GM12878 (cell line): ENCODE measurements around the gene GREB1. TPM values are rescaled to one million over a fixed set of nuclear protein-coding genes. Genes with fewer than 3 reads are reported as not detected.

ENCODE experiments used
- ASH2L ChIP-seq: fragments of 300-600, 200-600 bp; sonication (generic); IDR thresholded peaks from 2 replicates; pipeline ENCODE4 v1.6.1; 2017; ENCODE audit warnings: low read depth, mild to moderate bottlenecking, borderline replicate concordance
- ATF7 ChIP-seq: fragments of 450-650 bp; IDR thresholded peaks from 2 replicates; pipeline ENCODE4 v1.6.1; 2016; ENCODE audit warnings: low read depth, mild to moderate bottlenecking
- EGR1 ChIP-seq, 2 experiments: IDR thresholded peaks; 1 replicate in 1 of 2; 2 replicates in 1 of 2; pipeline ENCODE4 v1.6.1; 2011 to 2012; ENCODE audit warnings: low read depth in 2 of 2, low read length in 2 of 2, borderline replicate concordance in 1 of 2, mild to moderate bottlenecking in 1 of 2, moderate library complexity in 1 of 2
- FOXM1 ChIP-seq: IDR thresholded peaks from 2 replicates; pipeline ENCODE4 v1.6.1; 2012; ENCODE audit warnings: low read depth, mild to moderate bottlenecking, inconsistent platforms, low read length, moderate library complexity
- HCFC1 ChIP-seq: fragments of 150-350 bp; IDR thresholded peaks from 2 replicates; pipeline ENCODE4 v1.6.1; 2014; ENCODE audit warnings: low read length
- NFIC ChIP-seq: IDR thresholded peaks from 2 replicates; pipeline ENCODE4 v1.6.1; 2012; ENCODE audit warnings: low read depth, mild to moderate bottlenecking, inconsistent platforms, low read length, moderate library complexity
- NFYA ChIP-seq: IDR thresholded peaks from 2 replicates; pipeline ENCODE4 v1.6.1; 2011; ENCODE audit warnings: low read depth, mild to moderate bottlenecking, low read length, improper control_type of control experiment, borderline replicate concordance
- SREBF1 ChIP-seq: IDR thresholded peaks from 2 replicates; pipeline ENCODE4 v1.6.1; 2012; ENCODE audit warnings: mild to moderate bottlenecking, low read length
- YBX1 ChIP-seq: fragments of 450-650 bp; IDR thresholded peaks from 2 replicates; pipeline ENCODE4 v1.6.1; 2016; ENCODE audit warnings: antibody characterized with exemption
- ZNF24 ChIP-seq: fragments of 450-650 bp; IDR thresholded peaks from 2 replicates; pipeline ENCODE4 v1.6.1; 2017; ENCODE audit warnings: antibody characterized with exemption, mild to moderate bottlenecking
- ZNF274 ChIP-seq: IDR thresholded peaks from one replicate; pipeline ENCODE4 v1.8.0; 2011; ENCODE audit not compliant: insufficient read length, insufficient read depth
- polyA plus RNA-seq, 11 experiments: library from polyadenylated mRNA; depleted of rRNA in 4 of 11; unstranded in 6 of 11; stranded (reverse) in 5 of 11; fragments of >200 nt; fragmentation: Nextera tagmentation in 4 of 11; fragmentation: Illumina TruSeq in 1 of 11; extraction: Ambion mirVana in 4 of 11; extraction: Trizol in 1 of 11; gene quantifications; 1 replicate in 1 of 11; 2 replicates in 10 of 11; pipeline versions ENCODE4 v1.2.1 to v1.2.3, GENCODE V29; 2011 to 2016; ENCODE audit warnings: inconsistent platforms in 2 of 11, missing spikeins in 2 of 11, low read depth in 1 of 11
- total RNA-seq, 4 experiments: library from RNA; depleted of rRNA in 3 of 4; stranded (reverse); fragments of >200 nt in 3 of 4; fragmentation: Illumina TruSeq in 1 of 4; extraction: Trizol in 1 of 4; gene quantifications; 2 replicates each; pipeline versions ENCODE4 v1.2.1 to v1.2.3, GENCODE V29; 2013 to 2021
- TF ChIP-seq, protein P1 (sequence below): fragments of 450-650 bp; IDR thresholded peaks from 2 replicates; pipeline ENCODE4 v1.6.1; 2018; ENCODE audit warnings: mild to moderate bottlenecking, low read depth, moderate library complexity; ENCODE audit not compliant: partially characterized antibody
- TF ChIP-seq, protein P2 (sequence below): fragments of 450-650 bp; formaldehyde crosslinking; IDR thresholded peaks from 2 replicates; pipeline ENCODE4 v1.4.0; 2020; ENCODE audit warnings: mild to moderate bottlenecking, moderate library complexity
- TF ChIP-seq, protein P3 (sequence below): fragments of 450-650 bp; formaldehyde crosslinking; IDR thresholded peaks from 2 replicates; pipeline ENCODE4 v1.4.0; 2022; ENCODE audit warnings: mild to moderate bottlenecking, moderate library complexity
- TF ChIP-seq, protein P4 (sequence below): IDR thresholded peaks from 2 replicates; pipeline ENCODE4 v1.6.1; 2011; ENCODE audit warnings: borderline replicate concordance, low read depth, mild to moderate bottlenecking, moderate library complexity, low read length; ENCODE audit not compliant: insufficient read depth, poor library complexity, severe bottlenecking
- TF ChIP-seq, protein P5 (sequence below): fragments of 450-650 bp; IDR thresholded peaks from 2 replicates; pipeline ENCODE4 v1.6.1; 2017; ENCODE audit warnings: low read depth, mild to moderate bottlenecking, moderate library complexity

Gene GREB1
- total and polyA plus RNA-seq, 10 of the 15 experiments (the other 5 are each of a cell fraction or from before 2014, with no cell fraction given): 0.09 to 2.1 (median 0.37) TPM; not detected in 1

DNA sequence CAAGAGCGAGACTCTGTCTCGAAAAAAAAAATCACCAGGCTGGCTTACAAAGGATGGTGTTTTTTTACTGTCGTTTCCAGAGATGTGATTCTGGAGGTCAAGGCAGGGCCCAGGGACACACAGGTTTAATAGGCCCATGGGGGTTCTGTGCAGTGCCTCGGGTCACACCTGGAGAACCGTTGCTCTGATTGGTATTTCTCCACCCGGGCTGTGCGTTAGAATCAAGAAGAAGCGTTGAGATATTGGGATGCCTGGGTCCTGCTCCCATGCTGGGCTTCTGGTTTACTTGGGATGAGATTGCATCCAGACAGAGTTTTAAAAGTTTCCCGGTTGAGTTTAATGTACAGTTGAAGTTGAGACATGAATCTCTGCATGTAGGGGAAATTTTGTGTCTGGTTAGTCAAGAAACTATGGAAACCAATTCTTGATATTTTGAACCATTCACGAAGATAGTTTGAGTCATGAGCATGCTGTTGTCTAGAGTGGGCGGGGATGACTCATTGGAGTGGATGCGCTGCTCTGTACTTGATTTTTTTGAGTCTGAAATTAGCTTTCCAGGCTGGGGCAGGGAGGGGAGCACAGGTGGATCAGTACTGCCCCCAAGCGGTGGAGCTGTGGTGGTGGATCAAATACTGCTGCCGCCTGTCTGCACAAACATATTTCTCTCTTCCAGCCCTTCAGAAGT lies 50.1 kb downstream of the GREB1 start (continued):
- TF ChIP-seq, protein P1, sequence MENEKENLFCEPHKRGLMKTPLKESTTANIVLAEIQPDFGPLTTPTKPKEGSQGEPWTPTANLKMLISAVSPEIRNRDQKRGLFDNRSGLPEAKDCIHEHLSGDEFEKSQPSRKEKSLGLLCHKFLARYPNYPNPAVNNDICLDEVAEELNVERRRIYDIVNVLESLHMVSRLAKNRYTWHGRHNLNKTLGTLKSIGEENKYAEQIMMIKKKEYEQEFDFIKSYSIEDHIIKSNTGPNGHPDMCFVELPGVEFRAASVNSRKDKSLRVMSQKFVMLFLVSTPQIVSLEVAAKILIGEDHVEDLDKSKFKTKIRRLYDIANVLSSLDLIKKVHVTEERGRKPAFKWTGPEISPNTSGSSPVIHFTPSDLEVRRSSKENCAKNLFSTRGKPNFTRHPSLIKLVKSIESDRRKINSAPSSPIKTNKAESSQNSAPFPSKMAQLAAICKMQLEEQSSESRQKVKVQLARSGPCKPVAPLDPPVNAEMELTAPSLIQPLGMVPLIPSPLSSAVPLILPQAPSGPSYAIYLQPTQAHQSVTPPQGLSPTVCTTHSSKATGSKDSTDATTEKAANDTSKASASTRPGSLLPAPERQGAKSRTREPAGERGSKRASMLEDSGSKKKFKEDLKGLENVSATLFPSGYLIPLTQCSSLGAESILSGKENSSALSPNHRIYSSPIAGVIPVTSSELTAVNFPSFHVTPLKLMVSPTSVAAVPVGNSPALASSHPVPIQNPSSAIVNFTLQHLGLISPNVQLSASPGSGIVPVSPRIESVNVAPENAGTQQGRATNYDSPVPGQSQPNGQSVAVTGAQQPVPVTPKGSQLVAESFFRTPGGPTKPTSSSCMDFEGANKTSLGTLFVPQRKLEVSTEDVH: no peak
- TF ChIP-seq, protein P2, sequence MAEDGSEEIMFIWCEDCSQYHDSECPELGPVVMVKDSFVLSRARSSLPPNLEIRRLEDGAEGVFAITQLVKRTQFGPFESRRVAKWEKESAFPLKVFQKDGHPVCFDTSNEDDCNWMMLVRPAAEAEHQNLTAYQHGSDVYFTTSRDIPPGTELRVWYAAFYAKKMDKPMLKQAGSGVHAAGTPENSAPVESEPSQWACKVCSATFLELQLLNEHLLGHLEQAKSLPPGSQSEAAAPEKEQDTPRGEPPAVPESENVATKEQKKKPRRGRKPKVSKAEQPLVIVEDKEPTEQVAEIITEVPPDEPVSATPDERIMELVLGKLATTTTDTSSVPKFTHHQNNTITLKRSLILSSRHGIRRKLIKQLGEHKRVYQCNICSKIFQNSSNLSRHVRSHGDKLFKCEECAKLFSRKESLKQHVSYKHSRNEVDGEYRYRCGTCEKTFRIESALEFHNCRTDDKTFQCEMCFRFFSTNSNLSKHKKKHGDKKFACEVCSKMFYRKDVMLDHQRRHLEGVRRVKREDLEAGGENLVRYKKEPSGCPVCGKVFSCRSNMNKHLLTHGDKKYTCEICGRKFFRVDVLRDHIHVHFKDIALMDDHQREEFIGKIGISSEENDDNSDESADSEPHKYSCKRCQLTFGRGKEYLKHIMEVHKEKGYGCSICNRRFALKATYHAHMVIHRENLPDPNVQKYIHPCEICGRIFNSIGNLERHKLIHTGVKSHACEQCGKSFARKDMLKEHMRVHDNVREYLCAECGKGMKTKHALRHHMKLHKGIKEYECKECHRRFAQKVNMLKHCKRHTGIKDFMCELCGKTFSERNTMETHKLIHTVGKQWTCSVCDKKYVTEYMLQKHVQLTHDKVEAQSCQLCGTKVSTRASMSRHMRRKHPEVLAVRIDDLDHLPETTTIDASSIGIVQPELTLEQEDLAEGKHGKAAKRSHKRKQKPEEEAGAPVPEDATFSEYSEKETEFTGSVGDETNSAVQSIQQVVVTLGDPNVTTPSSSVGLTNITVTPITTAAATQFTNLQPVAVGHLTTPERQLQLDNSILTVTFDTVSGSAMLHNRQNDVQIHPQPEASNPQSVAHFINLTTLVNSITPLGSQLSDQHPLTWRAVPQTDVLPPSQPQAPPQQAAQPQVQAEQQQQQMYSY (CRISPR knock-in tag): no peak
- TF ChIP-seq ZNF274: no peak
- no peak for TF ChIP-seq HCFC1
- peak; percentile 62; the same call in 1 of the 2 replicates for TF ChIP-seq FOXM1
- TF ChIP-seq SREBF1: no peak
- no peak; the same call in 1 of the 2 replicates for TF ChIP-seq ATF7
- TF ChIP-seq, protein P3, sequence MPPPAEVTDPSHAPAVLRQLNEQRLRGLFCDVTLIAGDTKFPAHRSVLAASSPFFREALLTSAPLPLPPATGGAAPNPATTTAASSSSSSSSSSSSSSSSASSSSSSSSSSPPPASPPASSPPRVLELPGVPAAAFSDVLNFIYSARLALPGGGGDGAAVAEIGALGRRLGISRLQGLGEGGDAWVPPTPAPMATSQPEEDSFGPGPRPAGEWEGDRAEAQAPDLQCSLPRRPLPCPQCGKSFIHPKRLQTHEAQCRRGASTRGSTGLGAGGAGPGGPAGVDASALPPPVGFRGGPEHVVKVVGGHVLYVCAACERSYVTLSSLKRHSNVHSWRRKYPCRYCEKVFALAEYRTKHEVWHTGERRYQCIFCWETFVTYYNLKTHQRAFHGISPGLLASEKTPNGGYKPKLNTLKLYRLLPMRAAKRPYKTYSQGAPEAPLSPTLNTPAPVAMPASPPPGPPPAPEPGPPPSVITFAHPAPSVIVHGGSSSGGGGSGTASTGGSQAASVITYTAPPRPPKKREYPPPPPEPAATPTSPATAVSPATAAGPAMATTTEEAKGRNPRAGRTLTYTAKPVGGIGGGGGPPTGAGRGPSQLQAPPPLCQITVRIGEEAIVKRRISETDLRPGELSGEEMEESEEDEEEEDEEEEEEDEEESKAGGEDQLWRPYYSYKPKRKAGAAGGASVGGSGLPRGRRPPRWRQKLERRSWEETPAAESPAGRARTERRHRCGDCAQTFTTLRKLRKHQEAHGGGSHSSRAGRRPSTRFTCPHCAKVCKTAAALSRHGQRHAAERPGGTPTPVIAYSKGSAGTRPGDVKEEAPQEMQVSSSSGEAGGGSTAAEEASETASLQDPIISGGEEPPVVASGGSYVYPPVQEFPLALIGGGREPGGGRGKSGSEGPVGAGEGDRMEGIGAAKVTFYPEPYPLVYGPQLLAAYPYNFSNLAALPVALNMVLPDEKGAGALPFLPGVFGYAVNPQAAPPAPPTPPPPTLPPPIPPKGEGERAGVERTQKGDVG (CRISPR knock-in tag): no peak
- TF ChIP-seq ASH2L: no peak
- TF ChIP-seq, protein P4, sequence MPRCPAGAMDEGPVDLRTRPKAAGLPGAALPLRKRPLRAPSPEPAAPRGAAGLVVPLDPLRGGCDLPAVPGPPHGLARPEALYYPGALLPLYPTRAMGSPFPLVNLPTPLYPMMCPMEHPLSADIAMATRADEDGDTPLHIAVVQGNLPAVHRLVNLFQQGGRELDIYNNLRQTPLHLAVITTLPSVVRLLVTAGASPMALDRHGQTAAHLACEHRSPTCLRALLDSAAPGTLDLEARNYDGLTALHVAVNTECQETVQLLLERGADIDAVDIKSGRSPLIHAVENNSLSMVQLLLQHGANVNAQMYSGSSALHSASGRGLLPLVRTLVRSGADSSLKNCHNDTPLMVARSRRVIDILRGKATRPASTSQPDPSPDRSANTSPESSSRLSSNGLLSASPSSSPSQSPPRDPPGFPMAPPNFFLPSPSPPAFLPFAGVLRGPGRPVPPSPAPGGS: no peak
- TF ChIP-seq, protein P5, sequence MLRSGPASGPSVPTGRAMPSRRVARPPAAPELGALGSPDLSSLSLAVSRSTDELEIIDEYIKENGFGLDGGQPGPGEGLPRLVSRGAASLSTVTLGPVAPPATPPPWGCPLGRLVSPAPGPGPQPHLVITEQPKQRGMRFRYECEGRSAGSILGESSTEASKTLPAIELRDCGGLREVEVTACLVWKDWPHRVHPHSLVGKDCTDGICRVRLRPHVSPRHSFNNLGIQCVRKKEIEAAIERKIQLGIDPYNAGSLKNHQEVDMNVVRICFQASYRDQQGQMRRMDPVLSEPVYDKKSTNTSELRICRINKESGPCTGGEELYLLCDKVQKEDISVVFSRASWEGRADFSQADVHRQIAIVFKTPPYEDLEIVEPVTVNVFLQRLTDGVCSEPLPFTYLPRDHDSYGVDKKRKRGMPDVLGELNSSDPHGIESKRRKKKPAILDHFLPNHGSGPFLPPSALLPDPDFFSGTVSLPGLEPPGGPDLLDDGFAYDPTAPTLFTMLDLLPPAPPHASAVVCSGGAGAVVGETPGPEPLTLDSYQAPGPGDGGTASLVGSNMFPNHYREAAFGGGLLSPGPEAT: no peak
- no peak for TF ChIP-seq NFIC
- TF ChIP-seq YBX1: no peak
- TF ChIP-seq EGR1 (IDR thresholded peaks at IDR 0.05; ENCODE audit: borderline replicate concordance in 1 of 2, low read depth in 2 of 2, low read length in 2 of 2): peak in 1 of 2 experiments; percentile 60; a peak in 2 of 3 replicates
- no peak for TF ChIP-seq ZNF24
- TF ChIP-seq NFYA: no peak
